Natural killer cell (primary cell): ENCODE data around the gene HELZ. TPM values are rescaled to one million over a fixed set of nuclear protein-coding genes. Genes with fewer than 3 reads are reported as not detected.
"Not testable (repeated sequence)": the region's sequence is repeated elsewhere in the genome, so short reads cannot be mapped to it uniquely, and the experiment has no call there.

Experiments
- ATAC-seq, 3 donors: fragments of 150-1000 bp in 2 of 3; fragments of 200-7000 bp in 1 of 3; cut with Tn5 transposase; 1 replicate in 1 of 3; 2 replicates in 2 of 3; pipeline ENCODE4 v1.10.0; 2021; ENCODE audit warnings: mild to moderate bottlenecking in 2 of 3, moderate library complexity in 2 of 3
- DNase-seq, 2 donors: peaks; one replicate each; pipeline versions ENCODE4 v3.0.0 to v3.0.0-alpha.2; 2013 to 2021; ENCODE audit warnings: mixed read lengths in 1 of 2
- H3K27ac ChIP-seq: one replicate; pipeline ENCODE4 v1.5.1; 2013; ENCODE audit warnings: mild to moderate bottlenecking, low read length
- H3K27me3 ChIP-seq: one replicate; pipeline ENCODE4 v1.6.1; 2013; ENCODE audit warnings: low read length; ENCODE audit not compliant: control insufficient read depth, insufficient read depth
- H3K36me3 ChIP-seq: one replicate; pipeline ENCODE4 v1.6.1; 2013; ENCODE audit warnings: low read length; ENCODE audit not compliant: control insufficient read depth, insufficient read depth
- H3K4me1 ChIP-seq: one replicate; pipeline ENCODE4 v1.6.1; 2013; ENCODE audit warnings: low read length; ENCODE audit not compliant: control insufficient read depth, insufficient read depth
- H3K4me3 ChIP-seq: one replicate; pipeline ENCODE4 v1.5.1; 2013; ENCODE audit warnings: low read length
- H3K9me3 ChIP-seq: one replicate; pipeline ENCODE4 v1.6.1; 2013; ENCODE audit warnings: low read length; ENCODE audit not compliant: control insufficient read depth, insufficient read depth
- H3K27ac Mint-ChIP-seq, 2 donors: one replicate each; pipeline ENCODE4 v1.8.0; 2022; ENCODE audit warnings: mild to moderate bottlenecking in 2 of 2, mixed read lengths in 2 of 2, moderate library complexity in 1 of 2
- H3K27me3 Mint-ChIP-seq, 2 donors: one replicate each; pipeline ENCODE4 v1.8.0; 2022; ENCODE audit warnings: low read depth in 2 of 2, mixed read lengths in 2 of 2
- H3K36me3 Mint-ChIP-seq: one replicate; pipeline ENCODE4 v1.8.0; 2022; ENCODE audit warnings: mixed read lengths
- H3K4me1 Mint-ChIP-seq, 2 donors: one replicate each; pipeline ENCODE4 v1.8.0; 2022; ENCODE audit warnings: mixed read lengths in 2 of 2
- H3K4me3 Mint-ChIP-seq: one replicate; pipeline ENCODE4 v1.8.0; 2022; ENCODE audit warnings: mild to moderate bottlenecking, moderate library complexity, mixed read lengths
- H3K9me3 Mint-ChIP-seq, 2 donors: one replicate each; pipeline ENCODE4 v1.8.0; 2022; ENCODE audit warnings: mixed read lengths in 2 of 2
- CTCF ChIP-seq: fragments of 200-600 bp; IDR thresholded peaks from one replicate; pipeline ENCODE4 v1.8.0; 2022; ENCODE audit warnings: antibody characterized with exemption
- WGBS: methylation state at CpG from one replicate; pipeline ENCODE4 v1.1.7; 2013; ENCODE audit warnings: missing lambda C conversion rate; ENCODE audit not compliant: insufficient coverage; 5-methylcytosine and 5-hydroxymethylcytosine counted together
- intact Hi-C: fragments of 100-400 bp; cut with micrococcal nuclease; formaldehyde crosslinking; loops from one replicate; pipeline ENCODE4 v1.14.2; 2022
- total RNA-seq, 4 donors: library from RNA; stranded (reverse); fragments of 120-200 nt in 1 of 4; gene quantifications; one replicate each; pipeline versions ENCODE4 v1.2.3 to v1.2.4, GENCODE V29; 2013 to 2022

The HELZ gene
- total RNA-seq, 3 donors from 2014 or later (not counting 1 experiment from before 2014, with no cell fraction given), result 274 to 355 (median 292) TPM

- no peak overlapping the region for H3K27ac Mint-ChIP-seq
These were observed 45.8 kb upstream of the HELZ start for GRCh38 chr17:67290711-67291291.

GRCh38 chr17:67290244-67290643, 45.2 kb upstream of the HELZ start:
- intact Hi-C loops, result loop anchor here (5.0 to 10.0 kb wide), 4 partner anchors 43 to 573 kb away; partner anchors contain the start of gene HELZ
- Mint-ChIP-seq H3K9me3 (no peaks in the 10 kb centered on the region), H3K27ac (no peak overlapping the region), H3K4me3 (no peak overlapping the region), H3K36me3 (no peaks in the 10 kb centered on the region), H3K27me3 (no peaks in the 10 kb centered on the region), H3K4me1 (peaks cover 14 to 25% of the 10 kb centered on the region in 2 donors)
- no peak for TF ChIP-seq CTCF
- no peak overlapping the region for H3K4me3 ChIP-seq
- H3K4me1 ChIP-seq, result peaks cover 14% of the 10 kb centered on the region
- DNase-seq (no peak), ATAC-seq (no peak)
- H3K27ac ChIP-seq, result no peak overlapping the region
- no peaks in the 10 kb centered on the region for H3K36me3 ChIP-seq
- no CpG with 5 or more reads among the region's 3 CpGs for WGBS
- no peaks in the 10 kb centered on the region for H3K27me3 ChIP-seq
- no peaks in the 10 kb centered on the region for H3K9me3 ChIP-seq

More at GRCh38 chr17:67290711-67291291, 45.8 kb upstream of the HELZ start:
- Histone ChIP-seq H3K4me1 (peaks cover 14% of the 10 kb centered on the region), H3K9me3 (no peaks in the 10 kb centered on the region), H3K27ac (no peak overlapping the region), H3K4me3 (no peak overlapping the region), H3K36me3 (no peaks in the 10 kb centered on the region), H3K27me3 (no peaks in the 10 kb centered on the region)
- DNase-seq (no peak), ATAC-seq (no peak)
- intact Hi-C loops, result loop anchor here (5.0 to 10.0 kb wide), 4 partner anchors 44 to 574 kb away; partner anchors contain the start of gene HELZ
- no peaks in the 10 kb centered on the region for H3K27me3 Mint-ChIP-seq
- no peaks in the 10 kb centered on the region for H3K36me3 Mint-ChIP-seq
- 92% methylated on average over 11 of the region's 11 CpGs for whole genome bisulfite sequencing
- H3K9me3 Mint-ChIP-seq, result no peaks in the 10 kb centered on the region
- peaks cover 14 to 25% of the 10 kb centered on the region in 2 donors for H3K4me1 Mint-ChIP-seq
- no peak for TF ChIP-seq CTCF
- H3K4me3 Mint-ChIP-seq, result no peak overlapping the region

GRCh38 chr17:67289181-67289876, 44.3 kb upstream of the HELZ start:
- 37% methylated on average over 14 of the region's 14 CpGs for WGBS
- intact Hi-C loops, result no loop called here
- H3K27me3 ChIP-seq, result no peaks in the 10 kb centered on the region
- Mint-ChIP-seq H3K4me3 (no peak overlapping the region), H3K36me3 (no peaks in the 10 kb centered on the region), H3K27me3 (no peaks in the 10 kb centered on the region), H3K9me3 (no peaks in the 10 kb centered on the region), H3K27ac (peak overlapping the region in 1 of 2 donors; percentile 29), H3K4me1 (peaks cover 14 to 25% of the 10 kb centered on the region in 2 donors)
- no peaks in the 10 kb centered on the region for H3K9me3 ChIP-seq
- no peak for TF ChIP-seq CTCF
- H3K36me3 ChIP-seq, result no peaks in the 10 kb centered on the region
- no peak overlapping the region for H3K4me3 ChIP-seq
- DNase-seq (no peak), ATAC-seq (peak in 2 of 3 donors; percentile 40 to 42)
- peaks cover 14% of the 10 kb centered on the region for H3K4me1 ChIP-seq
- no peak overlapping the region for H3K27ac ChIP-seq

GRCh38 chr17:67286826-67287225, 41.8 kb upstream of the HELZ start:
- ATAC-seq, H3K4me3 Mint-ChIP-seq, H3K27me3 Mint-ChIP-seq, H3K9me3 Mint-ChIP-seq, H3K27ac Mint-ChIP-seq, H3K27ac ChIP-seq, H3K27me3 ChIP-seq, DNase-seq, H3K4me3 ChIP-seq, H3K36me3 Mint-ChIP-seq, H3K4me1 ChIP-seq, intact Hi-C loops, H3K36me3 ChIP-seq, H3K9me3 ChIP-seq: not testable (repeated sequence)
- 89% methylated on average over 3 of the region's 3 CpGs for WGBS
- H3K4me1 Mint-ChIP-seq, result peaks cover 8 to 17% of the 10 kb centered on the region in 2 donors
